Stimulated activated CD4-positive, alpha-beta T cell treated with anti-CD3 and anti-CD28 coated beads, Interleukin-4, amount 100 ng/mL, for 48 hours (primary cell): ENCODE measurements around the gene CCDC43.

Experiments used
- DNase-seq, 2 donors: peaks; one replicate each; pipeline ENCODE4 v3.0.0-alpha.2; 2020; ENCODE audit warnings: low read depth in 2 of 2

Gene CCDC43

GRCh38 chr17:44627513-44628242 is 61.9 kb downstream of the CCDC43 start:
- DNase-seq: no peak
